ENCODE data around the gene UGT1A5. TPM values are rescaled to one million over a fixed set of nuclear protein-coding genes. Genes with fewer than 3 reads are reported as not detected.
A peak's percentile ranks its signal among the peaks of the same experiment; 100 is the strongest.

UGT1A5 gene
- total RNA-seq, 1 donor from 2014 or later, result not detected

GRCh38 chr2:233764264-233764663, 51.6 kb downstream of the UGT1A5 start:
- Histone ChIP-seq H3K36me3 (ENCODE audit: control insufficient read depth, insufficient read depth, low read length) (no peaks in the 10 kb centered on the region), H3K27me3 (ENCODE audit: control insufficient read depth, insufficient read depth, low read length) (no peaks in the 10 kb centered on the region), H3K4me3 (ENCODE audit: low read depth, low read length) (no peak overlapping the region)
- TF ChIP-seq, protein P1, sequence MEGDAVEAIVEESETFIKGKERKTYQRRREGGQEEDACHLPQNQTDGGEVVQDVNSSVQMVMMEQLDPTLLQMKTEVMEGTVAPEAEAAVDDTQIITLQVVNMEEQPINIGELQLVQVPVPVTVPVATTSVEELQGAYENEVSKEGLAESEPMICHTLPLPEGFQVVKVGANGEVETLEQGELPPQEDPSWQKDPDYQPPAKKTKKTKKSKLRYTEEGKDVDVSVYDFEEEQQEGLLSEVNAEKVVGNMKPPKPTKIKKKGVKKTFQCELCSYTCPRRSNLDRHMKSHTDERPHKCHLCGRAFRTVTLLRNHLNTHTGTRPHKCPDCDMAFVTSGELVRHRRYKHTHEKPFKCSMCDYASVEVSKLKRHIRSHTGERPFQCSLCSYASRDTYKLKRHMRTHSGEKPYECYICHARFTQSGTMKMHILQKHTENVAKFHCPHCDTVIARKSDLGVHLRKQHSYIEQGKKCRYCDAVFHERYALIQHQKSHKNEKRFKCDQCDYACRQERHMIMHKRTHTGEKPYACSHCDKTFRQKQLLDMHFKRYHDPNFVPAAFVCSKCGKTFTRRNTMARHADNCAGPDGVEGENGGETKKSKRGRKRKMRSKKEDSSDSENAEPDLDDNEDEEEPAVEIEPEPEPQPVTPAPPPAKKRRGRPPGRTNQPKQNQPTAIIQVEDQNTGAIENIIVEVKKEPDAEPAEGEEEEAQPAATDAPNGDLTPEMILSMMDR (IDR thresholded peaks at IDR 0.05; ENCODE audit: insufficient read depth, low read length, poor library complexity, severe bottlenecking), result no peak
- DNase-seq (ENCODE audit: low read depth), result peak; percentile 16

- H3K4me3 ChIP-seq (ENCODE audit: low read depth, low read length), result no peak overlapping the region
- DNase-seq (ENCODE audit: low read depth), result no peak
- H3K27me3 ChIP-seq (ENCODE audit: control insufficient read depth, insufficient read depth, low read length), result no peaks in the 10 kb centered on the region
- TF ChIP-seq, protein P1 (IDR thresholded peaks at IDR 0.05; ENCODE audit: insufficient read depth, low read length, poor library complexity, severe bottlenecking), result no peak
- H3K36me3 ChIP-seq (ENCODE audit: control insufficient read depth, insufficient read depth, low read length), result no peaks in the 10 kb centered on the region
These were observed 52.1 kb downstream of the UGT1A5 start for GRCh38 chr2:233764761-233765160.

GRCh38 chr2:233766416-233766815, 53.7 kb downstream of the UGT1A5 start:
- Histone ChIP-seq H3K4me3 (ENCODE audit: low read depth, low read length) (no peak overlapping the region), H3K27me3 (ENCODE audit: control insufficient read depth, insufficient read depth, low read length) (no peaks in the 10 kb centered on the region), H3K36me3 (ENCODE audit: control insufficient read depth, insufficient read depth, low read length) (no peaks in the 10 kb centered on the region)
- TF ChIP-seq, protein P1 (IDR thresholded peaks at IDR 0.05; ENCODE audit: insufficient read depth, low read length, poor library complexity, severe bottlenecking), result no peak
- no peak for DNase-seq (ENCODE audit: low read depth)

GRCh38 chr2:233768076-233768475, 55.4 kb downstream of the UGT1A5 start:
- Histone ChIP-seq H3K27me3 (ENCODE audit: control insufficient read depth, insufficient read depth, low read length) (no peaks in the 10 kb centered on the region), H3K36me3 (ENCODE audit: control insufficient read depth, insufficient read depth, low read length) (no peaks in the 10 kb centered on the region), H3K4me3 (ENCODE audit: low read depth, low read length) (no peak overlapping the region)
- TF ChIP-seq, protein P1 (IDR thresholded peaks at IDR 0.05; ENCODE audit: insufficient read depth, low read length, poor library complexity, severe bottlenecking), result no peak
- no peak for DNase-seq (ENCODE audit: low read depth)

DNA sequence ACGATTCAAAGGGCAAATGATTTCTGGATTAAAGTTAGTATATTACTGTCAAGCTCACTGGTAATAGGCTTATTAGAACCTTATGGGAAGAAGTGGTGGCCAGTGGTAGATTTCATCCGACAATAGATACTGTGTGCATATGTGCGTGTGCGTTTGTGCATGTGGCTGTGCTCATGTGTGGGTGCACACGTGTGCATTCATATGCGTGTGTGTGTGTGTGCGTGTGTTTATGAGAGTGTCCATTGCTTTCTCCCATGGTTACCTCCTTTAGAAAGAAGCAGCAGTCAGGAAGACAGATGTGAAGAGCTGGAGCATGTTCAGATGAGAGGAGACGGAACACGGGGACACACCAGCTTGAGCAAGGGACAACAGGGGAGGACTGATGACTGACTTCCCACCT, 56.6 kb downstream of the UGT1A5 start:
- H3K27me3 ChIP-seq (ENCODE audit: control insufficient read depth, insufficient read depth, low read length), result no peaks in the 10 kb centered on the region
- H3K36me3 ChIP-seq (ENCODE audit: control insufficient read depth, insufficient read depth, low read length), result no peaks in the 10 kb centered on the region
- no peak overlapping the region for H3K4me3 ChIP-seq (ENCODE audit: low read depth, low read length)
- no peak for DNase-seq (ENCODE audit: low read depth)
- TF ChIP-seq, protein P1 (IDR thresholded peaks at IDR 0.05; ENCODE audit: insufficient read depth, low read length, poor library complexity, severe bottlenecking), result no peak

- H3K36me3 ChIP-seq (ENCODE audit: control insufficient read depth, insufficient read depth, low read length), result no peaks in the 10 kb centered on the region
- DNase-seq (ENCODE audit: low read depth), result no peak
- no peak overlapping the region for H3K4me3 ChIP-seq (ENCODE audit: low read depth, low read length)
- TF ChIP-seq, protein P1 (IDR thresholded peaks at IDR 0.05; ENCODE audit: insufficient read depth, low read length, poor library complexity, severe bottlenecking), result no peak
- H3K27me3 ChIP-seq (ENCODE audit: control insufficient read depth, insufficient read depth, low read length), result no peaks in the 10 kb centered on the region
These were observed 59.4 kb downstream of the UGT1A5 start for GRCh38 chr2:233772153-233772552.

Data from kidney epithelial cell (primary cell).